Measurements from ENCODE around the gene FAM184A.

GRCh38 chr6:118912646-118913045 is 165.8 kb downstream of the FAM184A start:
- TF ChIP-seq PHF8 (CRISPR knock-in tag; IDR thresholded peaks at IDR 0.05) (no peak), SP5 (CRISPR knock-in tag; IDR thresholded peaks at IDR 0.05; ENCODE audit: borderline replicate concordance, low read depth) (no peak), PLSCR1 (CRISPR knock-in tag; IDR thresholded peaks at IDR 0.05; ENCODE audit: borderline replicate concordance) (no peak), ZNF138 (CRISPR knock-in tag; IDR thresholded peaks at IDR 0.05; ENCODE audit: low read depth) (no peak)
